HG03432 (cell line): ENCODE results near the gene PCTP.

Experiments used
- ATAC-seq: cut with Tn5 transposase; IDR thresholded peaks from one replicate; pipeline ENCODE4 v1.9.1; 2021; ENCODE audit warnings: mild to moderate bottlenecking, moderate library complexity; ENCODE audit not compliant: unreplicated experiment

Gene PCTP

DNA sequence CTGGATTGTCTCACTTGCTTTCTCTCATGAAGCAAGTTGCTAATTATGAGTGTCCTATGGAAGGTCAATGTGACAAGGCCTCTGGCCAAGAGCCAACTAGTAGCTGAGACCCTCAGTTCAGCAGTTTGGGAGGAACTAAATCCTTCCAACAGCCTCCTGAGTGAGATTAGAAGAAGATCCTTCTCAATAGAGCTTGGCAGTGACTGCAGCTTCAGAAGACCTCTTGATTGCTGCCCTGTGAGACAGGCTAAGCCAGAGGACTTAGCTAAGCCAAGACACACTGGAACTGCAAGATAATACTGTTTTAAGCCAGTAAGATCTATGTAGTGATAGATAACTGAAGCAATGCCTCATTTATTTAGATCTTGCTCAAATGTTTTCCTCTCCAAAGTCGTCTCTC is 34.3 kb downstream of the PCTP start:
- no peak for ATAC-seq

- no peak for ATAC-seq
Measured at GRCh38 chr17:55793272-55793671, 42.4 kb downstream of the PCTP start.

- ATAC-seq: no peak
Measured at GRCh38 chr17:55794725-55795482, 44.1 kb downstream of the PCTP start.

DNA sequence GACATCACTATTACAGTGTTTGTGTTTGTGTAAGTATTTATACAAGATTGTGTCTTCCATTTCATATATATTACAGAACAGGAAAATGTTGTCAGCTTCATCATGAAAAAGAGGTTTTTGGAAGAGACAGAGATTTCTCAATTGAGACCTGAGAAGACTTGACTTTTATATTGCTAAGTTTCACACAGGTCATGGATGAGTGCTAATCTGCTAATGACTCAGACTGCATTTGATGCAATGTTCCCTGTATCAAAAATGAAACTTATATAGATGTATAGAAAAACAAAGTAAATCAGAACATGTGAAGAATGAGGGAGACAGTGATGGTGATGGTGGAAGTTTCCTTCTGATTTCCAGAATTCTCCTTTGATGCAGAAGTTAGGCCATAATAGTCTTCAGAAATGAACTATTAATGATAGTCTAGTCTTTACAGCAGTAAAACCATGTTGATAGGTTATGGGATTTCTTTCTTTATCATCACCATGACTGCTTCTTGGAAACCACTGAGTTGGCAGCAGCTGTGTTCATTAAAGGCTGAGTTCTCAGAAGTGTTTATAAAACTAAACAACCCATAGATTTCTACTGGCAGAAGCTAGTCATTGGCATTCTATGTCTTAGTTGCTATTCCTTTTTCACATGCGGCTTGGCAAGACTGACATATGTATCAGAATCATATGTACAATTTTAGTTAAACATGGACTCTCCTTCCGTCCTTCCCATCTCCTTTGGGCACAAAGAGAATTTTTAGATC is 56.1 kb downstream of the PCTP start:
- ATAC-seq: no peak

- ATAC-seq: no peak
Measured at GRCh38 chr17:55811536-55811935, 60.7 kb downstream of the PCTP start.

DNA sequence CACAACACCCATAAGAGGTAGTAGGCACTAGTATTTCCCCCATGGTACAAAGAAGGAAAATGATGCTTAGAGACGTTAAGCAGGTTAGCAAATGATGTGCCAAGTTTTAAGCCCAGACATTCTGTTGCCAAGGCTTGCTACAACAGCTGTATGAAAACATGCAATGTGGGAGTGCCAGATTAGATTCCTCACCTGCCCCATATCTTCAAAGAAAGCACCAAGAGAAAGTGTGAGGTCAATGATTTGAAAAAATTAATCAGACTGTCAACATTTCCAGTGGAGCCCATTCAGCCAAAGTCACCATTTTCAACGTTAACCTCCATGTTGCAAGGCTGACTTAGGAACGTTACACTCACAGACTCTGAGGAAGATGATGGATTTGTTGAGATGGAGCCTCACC is 61.5 kb downstream of the PCTP start:
- no peak for ATAC-seq

GRCh38 chr17:55813944-55814343 is 63.1 kb downstream of the PCTP start:
- ATAC-seq: no peak

- no peak for ATAC-seq
Measured at GRCh38 chr17:55814377-55814776, 63.5 kb downstream of the PCTP start.

DNA sequence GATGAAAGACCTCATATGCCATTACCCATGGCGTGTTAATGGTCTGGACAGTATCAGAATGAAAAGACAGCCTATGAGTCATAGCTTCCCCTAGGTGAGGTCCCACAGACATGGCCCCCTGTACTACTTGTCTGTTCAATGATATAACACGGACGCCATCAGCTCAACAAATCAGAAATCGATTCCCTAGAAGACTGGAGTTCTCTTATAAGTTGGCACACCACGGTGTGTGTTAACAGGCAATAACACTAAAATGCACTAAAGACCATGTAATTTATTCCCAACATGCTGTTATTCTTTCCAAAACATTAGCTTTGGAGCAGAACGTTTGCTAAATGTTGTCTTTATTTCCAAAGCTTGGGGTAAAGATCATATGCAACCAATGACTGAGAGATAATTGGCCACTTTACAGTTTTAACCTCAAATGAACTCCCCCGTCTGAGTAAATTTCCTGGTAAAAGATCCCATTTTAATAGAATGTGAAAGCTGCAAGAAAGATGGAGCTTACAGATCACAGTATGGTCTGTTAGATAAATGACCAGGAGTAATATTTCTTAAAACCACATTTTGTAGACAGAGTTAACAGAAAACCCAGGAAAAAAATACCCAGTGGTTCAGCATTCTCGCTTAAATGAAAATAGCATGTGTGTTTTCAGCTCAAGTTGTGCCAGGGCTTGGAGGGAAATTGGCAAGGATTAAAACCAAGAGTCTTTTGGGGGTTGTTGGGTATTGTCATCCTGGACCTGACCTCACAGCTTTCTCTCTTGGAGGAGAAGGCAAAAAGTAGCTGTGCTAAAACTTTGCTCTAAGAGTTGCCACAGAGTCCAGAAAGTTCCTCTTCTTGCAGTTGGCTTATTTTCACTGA is 65.9 kb downstream of the PCTP start:
- ATAC-seq: no peak

DNA sequence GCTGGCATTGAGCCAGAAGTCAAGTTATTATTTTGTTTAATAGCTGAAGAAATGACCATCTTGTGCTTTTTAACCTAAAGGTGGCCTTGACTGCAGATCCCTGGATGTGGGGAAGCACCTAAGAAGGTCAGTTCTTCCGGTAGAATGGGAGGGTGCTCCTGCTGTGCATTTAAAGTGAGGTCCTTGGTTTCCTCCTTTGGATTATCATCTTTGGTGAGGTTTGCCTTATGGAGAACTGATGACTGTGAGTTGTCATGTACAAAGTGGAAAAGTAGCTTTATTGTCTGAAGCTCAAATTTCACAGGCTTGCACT is 66.5 kb downstream of the PCTP start:
- no peak for ATAC-seq

DNA sequence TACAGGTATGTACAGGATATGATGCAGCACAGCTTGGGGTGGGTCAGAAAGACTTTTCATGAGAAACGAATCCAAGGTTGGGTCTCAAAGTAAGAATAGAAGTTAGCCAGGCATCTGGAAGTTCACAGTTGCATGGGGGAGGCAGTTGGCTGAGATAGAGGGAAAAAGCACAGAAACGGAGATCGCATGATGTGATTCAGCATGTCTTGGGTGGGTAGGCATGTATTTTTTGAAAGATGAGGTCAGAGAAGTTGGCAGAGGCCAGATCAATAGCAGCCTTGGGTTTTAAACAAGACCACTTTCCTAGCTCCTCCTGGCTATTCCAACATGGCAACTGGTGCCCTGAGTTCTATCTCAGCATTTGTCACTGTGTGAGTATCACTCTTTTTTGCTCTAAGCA is 67.2 kb downstream of the PCTP start:
- ATAC-seq: no peak

DNA sequence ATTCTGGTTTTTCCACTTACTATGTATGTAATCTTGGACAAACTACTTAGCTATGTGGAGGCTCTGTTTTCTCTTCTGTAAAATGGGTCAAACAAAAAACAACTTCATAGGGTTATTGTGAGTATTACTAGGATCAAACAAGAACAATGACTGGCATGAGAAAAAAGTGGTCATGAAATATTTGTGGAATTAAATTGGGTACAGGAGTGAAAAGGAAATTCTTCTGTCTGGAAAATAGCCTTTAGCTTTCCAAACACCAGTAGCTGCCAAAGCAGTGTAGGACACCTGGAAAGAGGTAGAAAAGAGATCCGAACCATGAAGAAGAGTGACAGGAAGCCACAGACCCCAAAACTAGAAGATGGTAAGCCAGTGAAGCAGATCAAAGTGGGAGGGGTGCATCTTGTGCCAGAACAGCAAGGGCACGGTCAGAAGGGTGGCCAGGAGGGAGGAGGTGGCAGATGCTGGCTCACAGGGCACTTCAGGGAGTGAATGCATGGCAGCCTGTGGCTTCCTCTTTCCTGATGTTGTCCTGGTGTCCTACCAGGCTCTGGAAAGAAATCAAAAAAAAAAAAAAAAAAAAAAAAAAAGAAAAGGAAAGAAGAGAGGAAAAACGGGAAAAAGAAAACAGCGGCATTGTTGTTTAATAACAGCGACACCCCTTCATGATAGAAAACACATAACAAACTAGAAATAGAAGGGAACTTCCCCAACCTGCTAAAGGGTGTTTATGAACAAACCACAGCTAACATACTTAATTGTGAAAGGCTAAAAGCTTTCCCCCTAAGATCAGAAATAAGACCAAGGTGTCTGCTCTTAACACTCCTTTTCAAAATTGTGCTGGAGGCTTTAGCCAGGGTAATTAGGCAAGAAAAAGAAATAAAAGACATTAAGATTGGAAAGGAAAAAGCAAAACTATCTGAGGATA is 67.9 kb downstream of the PCTP start:
- no peak for ATAC-seq

DNA sequence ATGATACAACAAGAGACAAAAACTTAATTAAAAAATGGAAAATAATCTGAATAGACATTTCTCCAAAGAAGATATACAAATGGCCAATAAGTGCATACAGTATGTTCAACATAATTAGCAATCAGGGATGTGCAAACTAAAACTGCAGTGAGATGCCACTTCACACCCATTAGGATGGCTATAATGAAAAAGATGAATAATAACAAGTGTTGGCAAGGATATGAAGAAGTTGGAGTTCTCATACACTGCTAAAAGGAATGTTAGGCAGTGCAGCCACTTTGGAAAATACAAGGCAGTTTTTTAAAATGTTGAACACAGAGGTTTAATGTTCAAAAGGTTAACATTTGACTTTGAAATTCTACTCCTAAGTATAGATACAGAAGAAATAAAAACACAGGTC is 69.8 kb downstream of the PCTP start:
- no peak for ATAC-seq

GRCh38 chr17:55822028-55822427 is 71.2 kb downstream of the PCTP start:
- no peak for ATAC-seq

DNA sequence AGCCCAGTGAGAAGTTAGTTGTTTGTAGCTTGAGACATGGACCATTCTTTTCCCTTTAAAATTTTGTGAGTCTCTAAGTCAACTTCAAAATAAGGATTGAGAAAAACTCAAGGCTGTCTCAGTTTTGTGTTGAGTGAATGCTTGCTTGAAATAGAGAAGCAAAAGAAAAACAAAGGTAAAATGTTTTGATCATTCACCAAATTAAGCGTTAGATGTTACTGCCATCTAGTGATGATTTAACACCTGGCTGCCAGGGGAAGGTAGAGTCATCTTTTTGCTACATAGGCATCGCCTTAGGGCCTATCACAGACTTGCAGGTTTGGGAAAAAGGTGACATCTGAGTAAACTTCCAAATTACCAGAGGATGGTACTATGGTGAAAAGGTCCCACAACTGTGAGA is 74.4 kb downstream of the PCTP start:
- no peak for ATAC-seq
